PC-3 (cell line): ENCODE data around the gene TEX29. TPM values are rescaled to one million over a fixed set of nuclear protein-coding genes. Genes with fewer than 3 reads are reported as not detected.

ENCODE experiments used
- ATAC-seq: fragments of 200-7000 bp; cut with Tn5 transposase; 2 replicates; pipeline ENCODE4 v1.9.1; 2020; ENCODE audit warnings: mild to moderate bottlenecking, moderate library complexity
- BruUV-seq: library from RNA; stranded (reverse); fragments of 400-500 nt; replicated peaks from 2 replicates; lab custom pipeline; 2021; lab: Mats Ljungman, UMichigan
- CTCF ChIA-PET: fragments of 300-600 bp; sonication (Branson Sonifier 250); formaldehyde crosslinking; loops from one replicate; lab custom pipeline; 2022; ENCODE audit warnings: antibody characterized with exemption; lab: Charles Lee
- POLR2A ChIA-PET: fragments of 300-600 bp; sonication (Branson Sonifier 250); formaldehyde crosslinking; loops from one replicate; lab custom pipeline; 2022; ENCODE audit warnings: antibody characterized with exemption; ENCODE audit not compliant: unreplicated experiment; lab: Charles Lee
- DNase-seq: peaks from one replicate; pipeline ENCODE4 v3.0.0-alpha.2; 2015
- H2AFZ ChIP-seq: fragments of 300-600 bp; sonication (generic); 2 replicates; pipeline ENCODE4 v1.6.0; 2016; ENCODE audit warnings: antibody characterized with exemption, low read length
- H3F3A ChIP-seq: fragments of 300-600 bp; sonication (generic); one replicate; pipeline ENCODE4 v1.6.0; 2017; ENCODE audit warnings: antibody characterized with exemption, low read length, control low read depth, mild to moderate bottlenecking; ENCODE audit not compliant: unreplicated experiment
- H3K27ac ChIP-seq: fragments of 300-600 bp; sonication (generic); 2 replicates; pipeline ENCODE4 v1.5.1; 2016; ENCODE audit warnings: mild to moderate bottlenecking, low read length
- H3K27me3 ChIP-seq: fragments of 300-600 bp; sonication (generic); 2 replicates; pipeline ENCODE4 v1.6.1; 2016; ENCODE audit warnings: low read length, mixed read lengths
- H3K36me3 ChIP-seq: fragments of 300-600 bp; sonication (generic); 2 replicates; pipeline ENCODE4 v1.6.1; 2016; ENCODE audit warnings: low read depth, mixed run types, low read length, mixed read lengths
- H3K4me1 ChIP-seq: fragments of 300-600 bp; sonication (generic); 2 replicates; pipeline ENCODE4 v1.5.1; 2016; ENCODE audit warnings: low read length; ENCODE audit not compliant: insufficient read depth
- H3K4me2 ChIP-seq: fragments of 300-600 bp; sonication (generic); 2 replicates; pipeline ENCODE4 v1.6.0; 2016; ENCODE audit warnings: low read length
- H3K4me3 ChIP-seq: fragments of 300-600 bp; sonication (generic); 2 replicates; pipeline ENCODE4 v1.5.1; 2016; ENCODE audit warnings: mild to moderate bottlenecking, low read length, mixed read lengths
- H3K79me2 ChIP-seq: fragments of 300-600 bp; sonication (generic); 2 replicates; pipeline ENCODE4 v1.6.1; 2017; ENCODE audit warnings: low read length, mixed read lengths
- H3K9ac ChIP-seq: fragments of 300-600 bp; sonication (generic); 2 replicates; pipeline ENCODE4 v1.6.0; 2016; ENCODE audit warnings: mild to moderate bottlenecking, low read length
- H3K9me2 ChIP-seq: fragments of 300-600 bp; sonication (generic); replicated peaks from 2 replicates; pipeline ENCODE4 v1.6.1; 2016; ENCODE audit warnings: mixed run types, low read length, mixed read lengths
- H3K9me3 ChIP-seq: fragments of 300-600 bp; sonication (generic); 2 replicates; pipeline ENCODE4 v1.6.1; 2016; ENCODE audit warnings: low read length, mixed read lengths
- H4K20me1 ChIP-seq: fragments of 300-600 bp; sonication (generic); 2 replicates; pipeline ENCODE4 v1.6.1; 2016; ENCODE audit warnings: low read length, mixed read lengths
- CTCF ChIP-seq: fragments of 300-600 bp; sonication (generic); conservative IDR thresholded peaks from 2 replicates; pipeline ENCODE4 v1.5.1; 2017; ENCODE audit warnings: antibody characterized with exemption, low read depth, mild to moderate bottlenecking, low read length
- EZH2 ChIP-seq: fragments of 300-600 bp; sonication (generic); IDR thresholded peaks from one replicate; pipeline ENCODE4 v1.6.1; 2017; ENCODE audit warnings: antibody characterized with exemption, mild to moderate bottlenecking, low read length; ENCODE audit not compliant: unreplicated experiment
- EZH2phosphoT487 ChIP-seq: fragments of 300-600 bp; sonication (generic); IDR thresholded peaks from 2 replicates; pipeline ENCODE4 v1.6.1; 2018; ENCODE audit warnings: mild to moderate bottlenecking, antibody characterized with exemption, low read length, borderline replicate concordance
- intact Hi-C: fragments of 100-400 bp; cut with micrococcal nuclease; formaldehyde crosslinking; loops from 2 replicates; pipeline ENCODE4 v1.9.0; 2023
- total RNA-seq: library from RNA; depleted of rRNA; stranded (reverse); fragments of >200 nt; gene quantifications from 2 replicates; pipeline ENCODE4 v1.2.3, GENCODE V29; 2014

TEX29 gene
- total RNA-seq, 1 experiment from 2014 or later, result not detected

- Histone ChIP-seq H3K27ac (no peak overlapping the region), H3K36me3 (no peaks in the 10 kb centered on the region), H3K9ac (no peak overlapping the region), H3K9me2 (no peaks in the 10 kb centered on the region), H3K4me1 (no peaks in the 10 kb centered on the region), H3K4me3 (no peak overlapping the region), H3K27me3 (peaks cover 59% of the 10 kb centered on the region), H3K79me2 (no peaks in the 10 kb centered on the region), H4K20me1 (no peaks in the 10 kb centered on the region), H3K4me2 (no peak overlapping the region), H3K9me3 (no peaks in the 10 kb centered on the region), H2AFZ (no peak overlapping the region), H3F3A (no peaks in the 10 kb centered on the region)
- BruUV-seq, result no TSS peak
- DNase-seq (no peak), ATAC-seq (no peak)
- CTCF ChIA-PET, result no interaction called here
- POLR2A ChIA-PET, result no interaction called here
- TF ChIP-seq CTCF, result no peak
- TF ChIP-seq EZH2phosphoT487, result no peak
- TF ChIP-seq EZH2, result no peak
- intact Hi-C loops, result no loop called here
These were observed 49.7 kb downstream of the TEX29 start for GRCh38 chr13:111370147-111370546.

GRCh38 chr13:111370570-111371535 is 50.4 kb downstream of the TEX29 start:
- intact Hi-C loops, result no loop called here
- Histone ChIP-seq H3K9me2 (no peaks in the 10 kb centered on the region), H3K36me3 (no peaks in the 10 kb centered on the region), H3K4me2 (no peak overlapping the region), H3K27ac (no peak overlapping the region), H3K79me2 (no peaks in the 10 kb centered on the region), H3K9ac (no peak overlapping the region), H3K4me3 (no peak overlapping the region), H3K9me3 (no peaks in the 10 kb centered on the region), H3K4me1 (no peaks in the 10 kb centered on the region), H3K27me3 (peaks cover 55% of the 10 kb centered on the region), H4K20me1 (no peaks in the 10 kb centered on the region), H2AFZ (no peak overlapping the region), H3F3A (no peaks in the 10 kb centered on the region)
- ChIA-PET POLR2A (no interaction called here), CTCF (no interaction called here)
- DNase-seq (no peak), ATAC-seq (no peak)
- no TSS peak for BruUV-seq
- TF ChIP-seq CTCF (no peak), EZH2phosphoT487 (no peak), EZH2 (no peak)

- DNase-seq, result no peak
- H3K79me2 ChIP-seq, result no peaks in the 10 kb centered on the region
- POLR2A ChIA-PET, result interaction anchor here (0.6 kb wide), 1 partner anchor 199 kb away, joined by 4 read pairs; no protein-coding TSS in a partner anchor
- no peak overlapping the region for H3K4me3 ChIP-seq
- H3K27ac ChIP-seq, result no peak overlapping the region
- H3K36me3 ChIP-seq, result no peaks in the 10 kb centered on the region
- no TSS peak for BruUV-seq
- intact Hi-C loops, result no loop called here
- no peak for ATAC-seq
- TF ChIP-seq EZH2phosphoT487 (no peak), CTCF (no peak), EZH2 (no peak)
- H2AFZ ChIP-seq, result no peak overlapping the region
- no peaks in the 10 kb centered on the region for H3K9me3 ChIP-seq
- CTCF ChIA-PET, result no interaction called here
- H3K9me2 ChIP-seq, result no peaks in the 10 kb centered on the region
- H3K4me2 ChIP-seq, result no peak overlapping the region
- peaks cover 47% of the 10 kb centered on the region for H3K27me3 ChIP-seq
- H3K4me1 ChIP-seq, result no peaks in the 10 kb centered on the region
- H3K9ac ChIP-seq, result no peak overlapping the region
- H3F3A ChIP-seq, result no peaks in the 10 kb centered on the region
- no peaks in the 10 kb centered on the region for H4K20me1 ChIP-seq
These were observed 51.3 kb downstream of the TEX29 start for GRCh38 chr13:111371720-111372119.
